HG03139 (cell line): ENCODE results near the gene ZNF536.

Experiments
- ATAC-seq: cut with Tn5 transposase; IDR thresholded peaks from one replicate; pipeline ENCODE4 v1.9.1; 2021; ENCODE audit not compliant: unreplicated experiment

The ZNF536 gene

GRCh38 chr19:30555075-30555790 is 183.0 kb downstream of the ZNF536 start:
- ATAC-seq, result no peak

- no peak for ATAC-seq
Measured at GRCh38 chr19:30555791-30556110, 183.6 kb downstream of the ZNF536 start.

GRCh38 chr19:30556230-30556711 is 184.1 kb downstream of the ZNF536 start:
- ATAC-seq, result no peak

- no peak for ATAC-seq
Measured at GRCh38 chr19:30557212-30557611, 185.0 kb downstream of the ZNF536 start.

GRCh38 chr19:30557927-30558557 is 185.9 kb downstream of the ZNF536 start:
- no peak for ATAC-seq

GRCh38 chr19:30558793-30559192 is 186.6 kb downstream of the ZNF536 start:
- ATAC-seq, result no peak

- ATAC-seq, result no peak
Measured at GRCh38 chr19:30559446-30559845, 187.3 kb downstream of the ZNF536 start.

GRCh38 chr19:30562981-30563380 is 190.8 kb downstream of the ZNF536 start:
- ATAC-seq, result no peak

GRCh38 chr19:30563691-30564090 is 191.5 kb downstream of the ZNF536 start:
- no peak for ATAC-seq

- no peak for ATAC-seq
Measured at GRCh38 chr19:30564551-30565011, 192.4 kb downstream of the ZNF536 start.

- ATAC-seq, result no peak
Measured at GRCh38 chr19:30565636-30566035, 193.5 kb downstream of the ZNF536 start.

GRCh38 chr19:30566681-30567420 is 194.7 kb downstream of the ZNF536 start:
- no peak for ATAC-seq

GRCh38 chr19:30567536-30568232 is 195.5 kb downstream of the ZNF536 start:
- ATAC-seq, result no peak

- ATAC-seq, result no peak
Measured at GRCh38 chr19:30570194-30570593, 198.0 kb downstream of the ZNF536 start.

GRCh38 chr19:30577551-30578105 is 205.4 kb downstream of the ZNF536 start:
- no peak for ATAC-seq

- ATAC-seq, result no peak
Measured at GRCh38 chr19:30579419-30579818, 207.2 kb downstream of the ZNF536 start.

GRCh38 chr19:30580673-30581072 is 208.5 kb downstream of the ZNF536 start:
- ATAC-seq, result no peak

- no peak for ATAC-seq
Measured at GRCh38 chr19:30584090-30584489, 211.9 kb downstream of the ZNF536 start.

- ATAC-seq, result no peak
Measured at GRCh38 chr19:30587869-30588268, 215.7 kb downstream of the ZNF536 start.

GRCh38 chr19:30590596-30591229 is 218.5 kb downstream of the ZNF536 start:
- no peak for ATAC-seq

GRCh38 chr19:30593356-30593755 is 221.2 kb downstream of the ZNF536 start:
- no peak for ATAC-seq
